Lower leg skin (tissue), 4 donors: ENCODE data around the gene CDH13. TPM values are rescaled to one million over a fixed set of nuclear protein-coding genes. Genes with fewer than 3 reads are reported as not detected.

Source experiments
- DNase-seq, 2 donors: peaks; one replicate each; pipeline ENCODE4 v3.0.0-alpha.2; 2019; ENCODE audit warnings: low spot score in 2 of 2
- H3K4me3 ChIP-seq: fragments of 200-600 bp; sonication (generic); 2 replicates; pipeline ENCODE4 v1.5.1; 2017; ENCODE audit warnings: mild to moderate bottlenecking, low read depth; ENCODE audit not compliant: poor library complexity, severe bottlenecking
- POLR2A ChIP-seq, 2 donors: fragments of 450-650 bp; IDR thresholded peaks; one replicate each; pipeline ENCODE4 v1.6.1; 2016 to 2017; ENCODE audit warnings: antibody characterized with exemption in 2 of 2, mild to moderate bottlenecking in 1 of 2, moderate library complexity in 1 of 2
- WGBS, 2 donors: methylation state at CpG; one replicate each; pipeline ENCODE4 v1.1.5; 2018; 5-methylcytosine and 5-hydroxymethylcytosine counted together
- intact Hi-C: fragments of 100-400 bp; cut with DNase I; formaldehyde crosslinking; loops from one replicate; pipeline ENCODE4 v1.15.0; 2023; ENCODE audit warnings: low total_unique reads
- total RNA-seq, 4 donors: library from RNA; depleted of rRNA; stranded (reverse); fragments of >200 nt; gene quantifications; one replicate each; pipeline ENCODE4 v1.1.0, GENCODE V29; 2016
- TF ChIP-seq, protein P1 (sequence below), 3 donors: fragments of 450-650 bp; IDR thresholded peaks; one replicate each; pipeline ENCODE4 v1.5.1; 2016; ENCODE audit warnings: antibody characterized with exemption in 3 of 3, mild to moderate bottlenecking in 3 of 3, moderate library complexity in 2 of 3

The CDH13 gene
- total RNA-seq, 4 donors from 2014 or later = 102 to 246 (median 155) TPM

DNA sequence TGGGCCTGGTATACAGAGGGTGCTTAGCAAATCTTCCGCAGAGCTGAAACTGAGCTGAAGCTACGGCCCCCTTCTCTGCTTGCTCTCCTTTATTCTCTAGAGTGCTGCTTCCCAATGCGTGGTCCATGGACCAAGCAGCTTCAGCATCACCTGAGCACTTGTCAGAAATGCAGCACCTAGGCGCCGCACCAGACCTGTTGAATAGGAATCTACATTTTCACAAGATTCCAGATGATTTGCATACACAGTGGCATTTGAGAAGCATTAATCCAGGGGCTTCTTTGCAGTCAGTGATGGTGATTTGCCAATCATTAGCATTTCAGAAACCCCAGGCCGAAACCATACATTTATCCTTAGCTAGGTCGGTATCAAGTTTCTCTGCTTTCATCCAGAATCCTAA lies 204.2 kb downstream of the CDH13 start:
- TF ChIP-seq, protein P1, sequence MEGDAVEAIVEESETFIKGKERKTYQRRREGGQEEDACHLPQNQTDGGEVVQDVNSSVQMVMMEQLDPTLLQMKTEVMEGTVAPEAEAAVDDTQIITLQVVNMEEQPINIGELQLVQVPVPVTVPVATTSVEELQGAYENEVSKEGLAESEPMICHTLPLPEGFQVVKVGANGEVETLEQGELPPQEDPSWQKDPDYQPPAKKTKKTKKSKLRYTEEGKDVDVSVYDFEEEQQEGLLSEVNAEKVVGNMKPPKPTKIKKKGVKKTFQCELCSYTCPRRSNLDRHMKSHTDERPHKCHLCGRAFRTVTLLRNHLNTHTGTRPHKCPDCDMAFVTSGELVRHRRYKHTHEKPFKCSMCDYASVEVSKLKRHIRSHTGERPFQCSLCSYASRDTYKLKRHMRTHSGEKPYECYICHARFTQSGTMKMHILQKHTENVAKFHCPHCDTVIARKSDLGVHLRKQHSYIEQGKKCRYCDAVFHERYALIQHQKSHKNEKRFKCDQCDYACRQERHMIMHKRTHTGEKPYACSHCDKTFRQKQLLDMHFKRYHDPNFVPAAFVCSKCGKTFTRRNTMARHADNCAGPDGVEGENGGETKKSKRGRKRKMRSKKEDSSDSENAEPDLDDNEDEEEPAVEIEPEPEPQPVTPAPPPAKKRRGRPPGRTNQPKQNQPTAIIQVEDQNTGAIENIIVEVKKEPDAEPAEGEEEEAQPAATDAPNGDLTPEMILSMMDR (IDR thresholded peaks at IDR 0.05) = no peak
- no peak for TF ChIP-seq POLR2A (IDR thresholded peaks at IDR 0.05)
- 88 to 91% methylated on average over 7 of the region's 7 CpGs for WGBS, 2 donors
- DNase-seq = no peak
- intact Hi-C loops = no loop called here
- no peak overlapping the region for H3K4me3 ChIP-seq

DNA sequence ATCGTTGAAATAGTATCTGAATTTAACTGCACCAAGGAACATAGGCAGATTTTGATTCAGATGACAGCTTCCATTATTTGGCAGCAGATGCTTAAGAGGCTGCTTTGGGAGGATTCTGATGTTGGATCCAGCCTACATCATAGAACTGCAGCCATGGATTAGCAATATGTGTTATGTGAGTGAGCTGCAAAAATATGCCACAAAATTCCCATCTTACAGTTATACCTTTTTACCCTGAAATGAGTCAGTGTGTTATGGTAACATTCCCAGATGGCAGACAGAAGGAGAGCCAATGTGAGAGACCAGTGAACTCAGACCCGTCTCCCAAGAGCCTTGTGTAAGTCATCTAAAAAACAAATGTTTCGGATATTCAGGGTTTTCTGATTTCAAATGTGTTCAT lies 206.1 kb downstream of the CDH13 start:
- WGBS, 2 donors = 72 to 79% methylated on average over 3 of the region's 3 CpGs
- TF ChIP-seq POLR2A (IDR thresholded peaks at IDR 0.05) = no peak
- TF ChIP-seq, protein P1 (IDR thresholded peaks at IDR 0.05) = no peak
- DNase-seq = no peak
- intact Hi-C loops = no loop called here
- no peak overlapping the region for H3K4me3 ChIP-seq

DNA sequence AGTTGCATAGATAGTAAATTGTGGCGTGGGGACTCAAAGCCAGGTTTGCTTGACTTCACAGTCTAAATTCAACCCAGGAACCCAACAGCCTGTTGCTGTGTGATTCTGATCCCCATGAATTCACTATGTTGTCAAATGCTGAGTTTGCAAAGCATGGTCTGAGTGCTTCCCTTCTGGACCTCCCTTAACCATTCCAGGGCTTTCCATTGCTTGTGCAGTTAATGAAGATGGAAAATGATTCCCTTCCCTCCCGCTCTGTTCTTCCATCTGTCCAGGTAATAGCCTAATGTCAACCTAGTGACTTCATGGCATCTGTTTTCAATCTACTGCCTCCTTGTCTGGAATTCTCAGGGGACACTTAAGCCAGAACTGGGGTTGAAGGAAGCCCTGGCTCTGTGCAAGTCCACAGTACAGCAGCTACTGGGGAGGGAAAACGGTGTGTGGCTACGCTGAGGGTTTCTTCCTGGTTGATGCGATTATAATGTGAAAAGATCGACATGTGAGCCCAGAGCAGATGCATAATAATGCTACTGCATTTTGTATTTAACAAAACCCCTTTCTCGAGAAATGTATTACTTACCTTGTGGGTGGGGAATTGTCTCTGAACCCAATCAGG lies 206.7 kb downstream of the CDH13 start:
- no peak overlapping the region for H3K4me3 ChIP-seq
- 84 to 90% methylated on average over 7 of the region's 7 CpGs for WGBS, 2 donors
- no peak for DNase-seq
- no peak for TF ChIP-seq POLR2A (IDR thresholded peaks at IDR 0.05)
- TF ChIP-seq, protein P1 (IDR thresholded peaks at IDR 0.05) = no peak
- intact Hi-C loops = no loop called here

DNA sequence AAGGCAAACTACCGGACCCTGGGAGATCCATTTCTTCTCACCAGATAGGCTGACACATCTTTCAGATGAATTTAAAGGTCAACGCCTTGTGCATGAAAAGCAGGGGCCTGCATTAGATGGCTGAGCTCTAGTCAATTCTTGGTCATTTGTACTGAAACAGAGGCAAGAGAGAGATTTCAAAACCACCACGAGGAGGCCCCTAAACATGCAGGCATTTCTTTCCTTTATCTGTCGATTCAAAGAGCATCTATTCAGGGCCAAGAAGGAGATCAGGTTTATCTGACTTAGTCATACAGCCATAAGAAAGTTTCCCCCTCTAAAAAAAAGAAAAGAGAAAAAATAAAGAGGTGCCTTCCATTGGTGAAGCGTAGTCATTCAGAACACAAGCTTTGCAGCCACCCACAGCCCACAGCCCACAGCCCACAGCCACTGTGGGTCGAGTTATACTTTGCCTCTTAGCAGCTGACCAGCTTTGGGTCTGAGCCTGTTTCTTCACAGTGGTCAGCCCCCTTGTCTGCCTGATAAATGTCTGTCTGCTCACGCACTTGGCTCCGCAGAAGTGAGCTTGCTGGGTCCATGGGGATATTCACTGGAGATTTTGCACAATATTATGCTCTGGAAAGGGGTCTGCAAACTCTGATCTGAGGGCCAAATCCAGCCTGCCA lies 207.5 kb downstream of the CDH13 start:
- TF ChIP-seq, protein P1 (IDR thresholded peaks at IDR 0.05) = no peak
- no peak for TF ChIP-seq POLR2A (IDR thresholded peaks at IDR 0.05)
- intact Hi-C loops = no loop called here
- DNase-seq = no peak
- H3K4me3 ChIP-seq = no peak overlapping the region
- 86 to 91% methylated on average over 8 of the region's 8 CpGs for whole genome bisulfite sequencing, 2 donors

DNA sequence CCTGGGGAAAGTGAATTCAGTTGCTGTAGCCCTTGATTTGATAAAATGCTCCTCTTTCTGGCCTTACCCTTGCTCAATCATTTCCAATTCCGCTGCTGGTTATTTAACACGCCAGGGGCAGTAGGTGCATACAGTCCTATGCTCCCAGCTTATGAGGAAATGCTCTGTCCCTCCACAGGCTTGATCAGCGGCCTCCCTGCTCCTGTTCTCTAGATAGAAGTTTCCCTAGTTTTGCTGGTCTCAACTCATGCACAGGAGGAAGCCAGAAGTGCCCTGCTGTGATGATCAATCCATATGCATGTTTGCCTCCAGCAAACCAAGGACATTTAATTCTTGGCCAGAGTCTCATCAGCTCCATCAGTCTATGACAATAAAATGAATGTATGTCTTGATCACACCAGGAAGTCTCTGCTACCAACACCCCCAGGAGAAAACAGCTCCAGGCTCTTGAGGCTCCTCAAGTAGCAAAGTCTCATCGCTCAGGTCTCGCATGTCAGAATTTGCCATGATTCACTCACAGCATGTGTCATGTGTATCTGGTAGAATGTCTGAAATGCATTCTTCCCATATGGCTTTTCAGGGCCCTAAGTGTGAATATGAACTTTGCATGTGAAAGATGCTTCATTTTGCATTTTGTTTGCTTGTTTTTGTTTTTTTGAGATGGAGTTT lies 208.9 kb downstream of the CDH13 start:
- DNase-seq = no peak
- intact Hi-C loops = no loop called here
- no peak for TF ChIP-seq POLR2A (IDR thresholded peaks at IDR 0.05)
- TF ChIP-seq, protein P1 (IDR thresholded peaks at IDR 0.05) = no peak
- 84 to 85% methylated on average over 5 of the region's 5 CpGs for WGBS, 2 donors
- no peak overlapping the region for H3K4me3 ChIP-seq
